ENCODE data around the gene LDLR. TPM values are rescaled to one million over a fixed set of nuclear protein-coding genes. Genes with fewer than 3 reads are reported as not detected.

Gene LDLR
- total and polyA plus RNA-seq, 2 experiments from 2014 or later = 13.8 to 29.6 TPM

DNA sequence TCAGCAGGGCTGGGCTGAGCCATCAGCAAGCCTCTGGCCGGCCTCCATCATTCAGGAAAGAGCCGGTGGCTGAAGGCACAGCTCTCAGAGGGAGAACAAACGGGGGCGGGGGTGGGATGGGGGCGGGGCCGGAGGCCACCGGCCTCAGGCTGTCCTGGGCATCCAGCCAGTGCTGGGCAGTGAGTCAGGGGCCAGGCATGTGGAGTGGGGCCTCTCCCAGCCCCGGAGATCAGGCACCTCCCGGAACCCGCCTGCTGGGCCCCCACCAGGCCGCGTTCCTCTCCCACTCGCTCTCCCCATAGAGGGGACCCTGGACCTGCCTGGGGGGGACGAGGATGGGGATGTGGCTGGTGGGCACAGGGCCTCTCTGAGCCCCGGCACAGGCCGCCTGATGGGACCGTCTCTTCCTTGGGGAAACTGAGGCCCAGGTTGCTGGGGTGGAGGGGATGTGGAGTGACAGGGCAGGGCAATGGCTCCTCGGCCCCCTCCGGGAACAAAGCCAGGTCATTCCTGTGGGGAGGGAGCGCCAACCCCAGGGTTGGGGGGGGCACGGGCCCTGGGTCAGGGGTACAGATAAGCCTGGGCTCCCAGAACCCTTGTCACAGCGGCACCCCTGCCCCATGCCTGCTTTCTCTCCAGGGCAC is 53.4 kb downstream of the LDLR start:
- in situ Hi-C loops (cut with MboI) = no loop called here
- H3K4me2 ChIP-seq (ENCODE audit: unreplicated experiment) = peak overlapping the region; percentile 74
- H3K9me2 ChIP-seq (ENCODE audit: insufficient read depth) = no peaks in the 10 kb centered on the region
- peak; percentile 94 for DNase-seq
- peak overlapping the region; percentile 46 for H2AFZ ChIP-seq
- H3K4me3 ChIP-seq = peak overlapping the region; percentile 58
- H3K27ac ChIP-seq = peak overlapping the region; percentile 94
- H3K36me3 ChIP-seq (ENCODE audit: low read depth) = no peaks in the 10 kb centered on the region
- no peaks in the 10 kb centered on the region for H3K79me2 ChIP-seq (ENCODE audit: insufficient read depth)
- no peak for TF ChIP-seq EZH2 (IDR thresholded peaks at IDR 0.05; ENCODE audit: insufficient read depth, poor library complexity, severe bottlenecking)
- TF ChIP-seq EZH2phosphoT487 (IDR thresholded peaks at IDR 0.05; ENCODE audit: insufficient read depth, low read depth) = no peak
- no peaks in the 10 kb centered on the region for H3K27me3 ChIP-seq (replicated peaks; ENCODE audit: insufficient read depth)
- no peaks in the 10 kb centered on the region for H3K9me3 ChIP-seq (ENCODE audit: low read depth)
- H3K9ac ChIP-seq = peak overlapping the region; percentile 85
- no peaks in the 10 kb centered on the region for H4K20me1 ChIP-seq (ENCODE audit: insufficient read depth)
- H3F3A ChIP-seq (ENCODE audit: insufficient read depth) = peaks cover 20% of the 10 kb centered on the region
- H3K4me1 ChIP-seq (ENCODE audit: insufficient read depth) = peaks cover 34% of the 10 kb centered on the region
- 4 to 6% methylated on average over 13 to 22 of the region's 22 CpGs for WGBS, 2 experiments (ENCODE audit: low coverage in 1 of 2, low lambda C conversion rate in 2 of 2, missing lambda C conversion rate in 2 of 2)

- Histone ChIP-seq H3K79me2 (ENCODE audit: insufficient read depth) (peaks cover 12% of the 10 kb centered on the region), H3K9ac (no peak overlapping the region), H3K27ac (no peak overlapping the region), H3K9me2 (ENCODE audit: insufficient read depth) (no peaks in the 10 kb centered on the region), H3K4me3 (no peak overlapping the region), H3K36me3 (ENCODE audit: low read depth) (no peaks in the 10 kb centered on the region), H3K9me3 (ENCODE audit: low read depth) (no peaks in the 10 kb centered on the region), H2AFZ (no peak overlapping the region), H3K27me3 (replicated peaks; ENCODE audit: insufficient read depth) (no peaks in the 10 kb centered on the region), H3K4me2 (ENCODE audit: unreplicated experiment) (no peak overlapping the region), H3K4me1 (ENCODE audit: insufficient read depth) (peaks cover 21% of the 10 kb centered on the region), H4K20me1 (ENCODE audit: insufficient read depth) (no peaks in the 10 kb centered on the region), H3F3A (ENCODE audit: insufficient read depth) (peaks cover 9% of the 10 kb centered on the region; the same call in 1 of the 2 replicates)
- in situ Hi-C loops (cut with MboI) = no loop called here
- no peak for DNase-seq
- 94 to 100% methylated on average over 3 of the region's 3 CpGs for WGBS, 2 experiments (ENCODE audit: low coverage in 1 of 2, low lambda C conversion rate in 2 of 2, missing lambda C conversion rate in 2 of 2)
- TF ChIP-seq EZH2phosphoT487 (IDR thresholded peaks at IDR 0.05; ENCODE audit: insufficient read depth, low read depth) = no peak
- TF ChIP-seq EZH2 (IDR thresholded peaks at IDR 0.05; ENCODE audit: insufficient read depth, poor library complexity, severe bottlenecking) = no peak
These were observed 56.3 kb downstream of the LDLR start for GRCh38 chr19:11145536-11145924.

GRCh38 chr19:11148001-11148400 is 58.7 kb downstream of the LDLR start:
- Histone ChIP-seq H3K4me1 (ENCODE audit: insufficient read depth) (peaks cover 22% of the 10 kb centered on the region), H3K9me3 (ENCODE audit: low read depth) (no peaks in the 10 kb centered on the region), H3K27me3 (replicated peaks; ENCODE audit: insufficient read depth) (no peaks in the 10 kb centered on the region), H3K36me3 (ENCODE audit: low read depth) (no peaks in the 10 kb centered on the region), H3K4me3 (no peak overlapping the region), H2AFZ (no peak overlapping the region), H3F3A (ENCODE audit: insufficient read depth) (peaks cover 16% of the 10 kb centered on the region), H3K79me2 (ENCODE audit: insufficient read depth) (peaks cover 29% of the 10 kb centered on the region), H4K20me1 (ENCODE audit: insufficient read depth) (no peaks in the 10 kb centered on the region), H3K9ac (no peak overlapping the region), H3K27ac (no peak overlapping the region), H3K4me2 (ENCODE audit: unreplicated experiment) (no peak overlapping the region), H3K9me2 (ENCODE audit: insufficient read depth) (no peaks in the 10 kb centered on the region)
- in situ Hi-C loops (cut with MboI) = no loop called here
- 79 to 81% methylated on average over 14 of the region's 14 CpGs for WGBS, 2 experiments (ENCODE audit: low coverage in 1 of 2, low lambda C conversion rate in 2 of 2, missing lambda C conversion rate in 2 of 2)
- no peak for DNase-seq
- no peak for TF ChIP-seq EZH2phosphoT487 (IDR thresholded peaks at IDR 0.05; ENCODE audit: insufficient read depth, low read depth)
- no peak for TF ChIP-seq EZH2 (IDR thresholded peaks at IDR 0.05; ENCODE audit: insufficient read depth, poor library complexity, severe bottlenecking)

DNA sequence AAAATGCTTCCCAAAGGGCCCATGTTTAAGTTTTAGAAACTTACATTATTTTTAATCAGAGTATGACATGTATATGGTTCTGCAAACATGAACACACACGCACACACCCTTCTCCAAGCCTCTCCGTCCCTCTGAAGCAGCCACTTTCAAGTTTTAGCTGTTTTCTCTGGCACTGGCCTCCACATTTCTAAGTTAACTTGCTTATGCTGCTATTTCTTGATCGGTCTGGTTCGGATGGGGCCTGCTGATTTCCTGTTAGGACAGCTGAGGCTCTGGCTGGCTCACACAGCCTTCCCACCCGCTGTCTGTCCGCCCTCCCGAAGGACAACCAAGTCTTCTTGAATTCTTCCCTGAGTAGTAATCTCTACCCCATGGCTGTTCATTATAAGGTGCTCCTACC is 61.9 kb downstream of the LDLR start:
- Histone ChIP-seq H3K27ac (0 out of 2 replicates have a peak overlapping the region, but pooled peaks have one; percentile 27), H3K4me3 (no peak overlapping the region), H3K4me2 (ENCODE audit: unreplicated experiment) (no peak overlapping the region), H3K36me3 (ENCODE audit: low read depth) (no peaks in the 10 kb centered on the region), H3K9me2 (ENCODE audit: insufficient read depth) (no peaks in the 10 kb centered on the region), H3K9me3 (ENCODE audit: low read depth) (no peaks in the 10 kb centered on the region), H3F3A (ENCODE audit: insufficient read depth) (peaks cover 8% of the 10 kb centered on the region; the same call in 1 of the 2 replicates), H3K4me1 (ENCODE audit: insufficient read depth) (peaks cover 15% of the 10 kb centered on the region), H3K79me2 (ENCODE audit: insufficient read depth) (peaks cover 52% of the 10 kb centered on the region), H2AFZ (peak overlapping the region; percentile 51), H3K27me3 (replicated peaks; ENCODE audit: insufficient read depth) (no peaks in the 10 kb centered on the region), H4K20me1 (ENCODE audit: insufficient read depth) (no peaks in the 10 kb centered on the region), H3K9ac (0 out of 2 replicates have a peak overlapping the region, but pooled peaks have one; percentile 20)
- WGBS, 2 experiments (ENCODE audit: low coverage in 1 of 2, low lambda C conversion rate in 2 of 2, missing lambda C conversion rate in 2 of 2) = 41% methylated on average over 7 of the region's 7 CpGs
- in situ Hi-C loops (cut with MboI) = no loop called here
- DNase-seq = peak; percentile 30
- TF ChIP-seq EZH2phosphoT487 (IDR thresholded peaks at IDR 0.05; ENCODE audit: insufficient read depth, low read depth) = no peak
- TF ChIP-seq EZH2 (IDR thresholded peaks at IDR 0.05; ENCODE audit: insufficient read depth, poor library complexity, severe bottlenecking) = no peak

Data from GM23248 (cell line).